Glomerular endothelial cell (primary cell): ENCODE results near the gene FGB. TPM values are rescaled to one million over a fixed set of nuclear protein-coding genes. Genes with fewer than 3 reads are reported as not detected.
A peak's percentile ranks its signal among the peaks of the same experiment; 100 is the strongest.

Source experiments
- DNase-seq: peaks from one replicate; pipeline ENCODE4 v3.0.0-alpha.2; 2011; ENCODE audit warnings: low read depth, low spot score; ENCODE audit errors: extremely low read depth
- total RNA-seq: library from RNA; depleted of rRNA; stranded (reverse); fragments of >200 nt; gene quantifications from 2 replicates; pipeline ENCODE4 v1.2.3, GENCODE V29; 2015

The FGB gene
- total RNA-seq, 1 donor from 2014 or later: not detected

- DNase-seq: no peak
Measured at GRCh38 chr4:154617820-154618317, 55.1 kb downstream of the FGB start.

DNA sequence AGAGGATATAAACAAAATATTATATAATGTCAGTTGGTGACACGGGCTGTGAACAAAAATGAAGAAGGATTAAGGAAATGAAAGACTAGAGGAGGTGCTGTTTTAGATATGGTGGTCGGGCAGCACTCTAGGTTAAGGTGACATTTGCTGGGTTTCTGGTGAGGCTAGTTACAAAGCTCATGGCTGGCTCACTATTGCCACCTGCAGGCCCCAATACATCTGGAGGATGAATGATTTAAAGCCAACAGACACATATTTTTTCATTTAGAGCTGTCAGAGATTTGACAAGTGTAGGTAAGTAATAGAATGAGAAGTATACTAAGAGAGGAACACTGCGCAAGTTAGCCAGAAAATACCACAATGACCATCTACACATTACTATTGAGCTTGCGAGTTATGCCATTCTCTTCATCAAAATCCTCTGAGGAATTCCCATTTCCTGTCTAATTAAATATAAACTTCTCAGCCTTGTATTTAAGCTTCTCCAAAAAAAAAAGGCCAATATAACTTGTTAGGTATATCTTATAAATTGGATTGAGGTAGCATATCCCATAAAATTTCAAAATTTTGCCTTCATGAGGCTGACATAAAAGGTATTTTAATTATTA is 56.0 kb downstream of the FGB start:
- peak; percentile 22 for DNase-seq

DNA sequence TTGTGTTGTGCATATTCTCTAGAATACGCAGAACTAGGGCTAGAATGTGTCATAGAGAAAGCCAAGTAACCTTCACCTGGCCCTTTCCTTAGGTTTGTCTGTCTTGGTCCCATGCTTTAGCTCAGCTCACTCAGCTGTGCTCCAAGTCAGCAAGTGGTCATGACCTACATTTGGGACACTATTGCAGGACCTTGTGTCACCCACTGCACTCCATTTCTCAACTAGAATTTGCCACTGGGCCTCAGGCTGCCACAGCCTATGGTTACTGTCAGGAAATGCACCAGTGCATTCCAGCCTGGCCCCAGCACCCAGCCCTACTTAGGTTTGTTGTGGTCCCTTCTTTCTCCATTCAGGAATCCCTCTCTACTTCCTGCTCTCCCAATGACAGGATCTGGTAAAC is 57.3 kb downstream of the FGB start:
- DNase-seq: no peak

Other genes with a start within 250 kb of the FGB start
- gene DCHS2, start 71.2 kb upstream of the FGB start, total RNA-seq: not detected in 2 replicates
- 43.0 and 44.7 TPM in 2 replicates for gene PLRG1, start 12.6 kb upstream of the FGB start, total RNA-seq
- not detected in 2 replicates for gene FGA, start 27.7 kb downstream of the FGB start, total RNA-seq
- gene FGG, start 49.6 kb downstream of the FGB start, total RNA-seq: not detected in 2 replicates
- gene LRAT, start 181.0 kb downstream of the FGB start, total RNA-seq: 0.34 TPM in 1 of 2 replicates, not detected in the other
- not detected in 2 replicates for gene RBM46, start 218.3 kb downstream of the FGB start, total RNA-seq